Measurements from ENCODE around the gene PAX2. TPM values are rescaled to one million over a fixed set of nuclear protein-coding genes. Genes with fewer than 3 reads are reported as not detected.

Gene PAX2
- total and polyA plus RNA-seq, 2 of the 13 experiments (the other 11 are each of a cell fraction or from before 2014, with no cell fraction given): not detected

DNA sequence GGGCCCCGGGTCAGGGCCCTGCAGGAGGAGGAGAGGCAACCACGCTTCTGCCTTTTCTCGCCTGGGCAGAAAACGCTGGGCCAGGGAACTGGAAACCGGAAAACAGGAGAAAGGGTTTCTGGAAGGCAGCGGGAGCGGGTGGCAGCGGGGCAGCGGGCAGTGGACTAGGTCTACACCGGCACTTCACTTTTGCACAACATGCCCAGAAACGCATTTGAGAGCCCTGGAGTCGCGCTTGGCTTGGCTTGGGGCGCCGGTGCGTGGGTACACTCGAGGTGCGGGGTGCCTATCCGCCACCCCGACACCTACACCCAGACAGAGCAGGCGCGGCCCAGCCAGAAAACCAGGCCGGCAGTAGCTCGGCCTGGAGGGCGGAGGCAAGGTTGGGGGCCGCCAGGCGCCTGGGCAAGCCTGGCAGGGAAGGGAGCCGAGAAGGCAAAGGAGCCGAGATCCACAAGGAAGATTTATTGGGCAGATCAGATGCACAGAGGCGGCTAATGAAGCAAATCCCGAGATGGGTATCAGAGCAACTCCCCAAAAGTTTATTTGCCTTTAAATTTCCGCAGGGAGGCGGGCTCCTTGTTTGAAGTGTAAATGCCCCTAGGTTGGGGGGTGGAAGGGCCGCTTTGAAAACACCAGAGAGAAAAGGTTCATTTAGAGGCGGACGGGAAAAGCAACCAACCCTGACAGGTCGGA, 3.2 kb upstream of the PAX2 start:
- ATAC-seq: no peak
- H4K20me1 ChIP-seq (ENCODE audit: insufficient read depth, low read length): peaks cover 4% of the 10 kb centered on the region; the same call in 1 of the 2 replicates
- no peak overlapping the region for H2AFZ ChIP-seq (ENCODE audit: low read length)
- no peaks in the 10 kb centered on the region for H3K36me3 ChIP-seq (replicated peaks in 1 of 2; ENCODE audit: control insufficient read depth in 1 of 2, insufficient read depth in 2 of 2, low read length in 2 of 2)
- FAIRE-seq: no peak
- H3K4me2 ChIP-seq (ENCODE audit: low read depth, low read length): no peak overlapping the region
- no peak overlapping the region for H3K27ac ChIP-seq (ENCODE audit: extremely low read length, insufficient read depth, low read length)
- peaks cover 34 to 93% of the 10 kb centered on the region in 2 experiments for H3K27me3 ChIP-seq (ENCODE audit: control insufficient read depth in 1 of 2, insufficient read depth in 2 of 2, low read length in 2 of 2)
- CTCF ChIA-PET (ENCODE audit: low intra/inter-chr PET ratio, low total read pairs): interaction anchor here (1.6 kb wide), 1 partner anchor 179 kb away, joined by 3 read pairs; no protein-coding TSS in a partner anchor
- 31% methylated on average over 28 of the region's 37 CpGs for WGBS (ENCODE audit: low lambda C conversion rate)
- H3K4me3 ChIP-seq (replicated peaks in 1 of 3; ENCODE audit: insufficient read depth in 1 of 3, low read depth in 2 of 3, low read length in 3 of 3): no peak overlapping the region
- no peaks in the 10 kb centered on the region for H3K79me2 ChIP-seq (ENCODE audit: insufficient read depth, low read length)
- no peaks in the 10 kb centered on the region for H3K9me3 ChIP-seq (ENCODE audit: low read length)
- BruUV-seq (replicated peaks): no TSS peak
- peaks cover 21% of the 10 kb centered on the region for H3K4me1 ChIP-seq (ENCODE audit: insufficient read depth, low read length)
- no peak for DNase-seq (ENCODE audit: low spot score)
- intact Hi-C loops (cut with micrococcal nuclease; ENCODE audit: unreplicated experiment) (loop anchor here (1.0 to 5.0 kb wide), 3 partner anchors 11 to 180 kb away; no protein-coding TSS in a partner anchor), in situ Hi-C loops (cut with HindIII; ENCODE audit: extremely low pct_ligation_motif_present, low pct_unique_long_range_greater_than_20kb) (loop anchor here (5.0 kb wide), 2 partner anchors 70 to 180 kb away; no protein-coding TSS in a partner anchor)
- POLR2A ChIA-PET: no interaction called here
- no peak overlapping the region for H3K9ac ChIP-seq (ENCODE audit: insufficient read depth, low read depth, low read length)
- peak; percentile 81; the same call in 1 of the 2 replicates for TF ChIP-seq EZH2 (conservative IDR thresholded peaks at IDR 0.05; ENCODE audit: low read depth, low read length)
- no peak for TF ChIP-seq FOXK2 (IDR thresholded peaks at IDR 0.05)
- TF ChIP-seq, protein P1, sequence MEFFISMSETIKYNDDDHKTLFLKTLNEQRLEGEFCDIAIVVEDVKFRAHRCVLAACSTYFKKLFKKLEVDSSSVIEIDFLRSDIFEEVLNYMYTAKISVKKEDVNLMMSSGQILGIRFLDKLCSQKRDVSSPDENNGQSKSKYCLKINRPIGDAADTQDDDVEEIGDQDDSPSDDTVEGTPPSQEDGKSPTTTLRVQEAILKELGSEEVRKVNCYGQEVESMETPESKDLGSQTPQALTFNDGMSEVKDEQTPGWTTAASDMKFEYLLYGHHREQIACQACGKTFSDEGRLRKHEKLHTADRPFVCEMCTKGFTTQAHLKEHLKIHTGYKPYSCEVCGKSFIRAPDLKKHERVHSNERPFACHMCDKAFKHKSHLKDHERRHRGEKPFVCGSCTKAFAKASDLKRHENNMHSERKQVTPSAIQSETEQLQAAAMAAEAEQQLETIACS (CRISPR knock-in tag; IDR thresholded peaks at IDR 0.05): no peak

DNA sequence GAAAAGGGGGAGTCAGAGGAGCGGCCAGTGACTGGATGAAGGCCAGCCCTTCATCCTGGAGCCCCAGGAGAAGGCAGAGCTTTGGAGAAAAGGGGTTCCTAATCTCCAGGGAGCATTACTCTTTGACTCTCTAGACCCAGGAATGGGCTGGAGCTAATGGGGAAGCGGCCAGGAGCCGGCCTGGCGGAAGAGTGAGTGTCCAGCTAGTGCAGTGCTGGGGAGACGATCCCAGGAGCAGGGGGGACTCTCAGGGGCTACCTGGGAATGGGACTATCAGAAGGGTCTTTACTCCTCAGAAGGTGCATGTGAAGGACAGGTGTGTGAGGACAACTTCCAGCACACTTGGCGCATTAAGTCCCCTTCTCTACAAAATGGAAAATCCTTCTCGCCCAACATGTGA, 2.4 kb upstream of the PAX2 start:
- ATAC-seq: no peak
- no peak for DNase-seq (ENCODE audit: low spot score)
- ChIA-PET CTCF (ENCODE audit: low intra/inter-chr PET ratio, low total read pairs) (interaction anchor here (1.5 to 1.6 kb wide), 2 partner anchors 180 to 181 kb away, joined by 3 to 5 read pairs; no protein-coding TSS in a partner anchor), POLR2A (no interaction called here)
- H3K4me2 ChIP-seq (ENCODE audit: low read depth, low read length): no peak overlapping the region
- H3K27ac ChIP-seq (ENCODE audit: extremely low read length, insufficient read depth, low read length): no peak overlapping the region
- H3K4me1 ChIP-seq (ENCODE audit: insufficient read depth, low read length): peaks cover 21% of the 10 kb centered on the region
- H2AFZ ChIP-seq (ENCODE audit: low read length): no peak overlapping the region
- WGBS (ENCODE audit: low lambda C conversion rate): 28% methylated on average over 6 of the region's 7 CpGs
- H3K36me3 ChIP-seq (replicated peaks in 1 of 2; ENCODE audit: control insufficient read depth in 1 of 2, insufficient read depth in 2 of 2, low read length in 2 of 2): no peaks in the 10 kb centered on the region
- H4K20me1 ChIP-seq (ENCODE audit: insufficient read depth, low read length): peaks cover 4% of the 10 kb centered on the region; the same call in 1 of the 2 replicates
- H3K79me2 ChIP-seq (ENCODE audit: insufficient read depth, low read length): no peaks in the 10 kb centered on the region
- no peak overlapping the region for H3K9ac ChIP-seq (ENCODE audit: insufficient read depth, low read depth, low read length)
- no TSS peak for BruUV-seq (replicated peaks)
- FAIRE-seq: no peak
- no peaks in the 10 kb centered on the region for H3K9me3 ChIP-seq (ENCODE audit: low read length)
- in situ Hi-C loops (cut with HindIII; ENCODE audit: extremely low pct_ligation_motif_present, low pct_unique_long_range_greater_than_20kb) (loop anchor here (5.0 kb wide), 2 partner anchors 71 to 181 kb away; no protein-coding TSS in a partner anchor), intact Hi-C loops (cut with micrococcal nuclease; ENCODE audit: unreplicated experiment) (loop anchor here (1.0 to 5.0 kb wide), 4 partner anchors 12 to 181 kb away; no protein-coding TSS in a partner anchor)
- H3K27me3 ChIP-seq (ENCODE audit: control insufficient read depth in 1 of 2, insufficient read depth in 2 of 2, low read length in 2 of 2): peaks cover 32 to 93% of the 10 kb centered on the region in 2 experiments
- no peak overlapping the region for H3K4me3 ChIP-seq (replicated peaks in 1 of 3; ENCODE audit: insufficient read depth in 1 of 3, low read depth in 2 of 3, low read length in 3 of 3)
- TF ChIP-seq ZFP41 (CRISPR knock-in tag; IDR thresholded peaks at IDR 0.05; ENCODE audit: borderline replicate concordance) (no peak), PPARG (CRISPR knock-in tag; conservative IDR thresholded peaks at IDR 0.05) (no peak), SIN3B (IDR thresholded peaks at IDR 0.05; ENCODE audit: low read length) (no peak), DNMT1 (CRISPR knock-in tag; IDR thresholded peaks at IDR 0.05) (no peak), PTBP1 (IDR thresholded peaks at IDR 0.05; ENCODE audit: low read depth, low read length, poor library complexity, severe bottlenecking) (no peak), HOXA5 (CRISPR knock-in tag; IDR thresholded peaks at IDR 0.05) (no peak), ZNF501 (CRISPR knock-in tag; IDR thresholded peaks at IDR 0.05) (no peak), ZFAT (CRISPR knock-in tag; conservative IDR thresholded peaks at IDR 0.05) (no peak)
- TF ChIP-seq, protein P2, sequence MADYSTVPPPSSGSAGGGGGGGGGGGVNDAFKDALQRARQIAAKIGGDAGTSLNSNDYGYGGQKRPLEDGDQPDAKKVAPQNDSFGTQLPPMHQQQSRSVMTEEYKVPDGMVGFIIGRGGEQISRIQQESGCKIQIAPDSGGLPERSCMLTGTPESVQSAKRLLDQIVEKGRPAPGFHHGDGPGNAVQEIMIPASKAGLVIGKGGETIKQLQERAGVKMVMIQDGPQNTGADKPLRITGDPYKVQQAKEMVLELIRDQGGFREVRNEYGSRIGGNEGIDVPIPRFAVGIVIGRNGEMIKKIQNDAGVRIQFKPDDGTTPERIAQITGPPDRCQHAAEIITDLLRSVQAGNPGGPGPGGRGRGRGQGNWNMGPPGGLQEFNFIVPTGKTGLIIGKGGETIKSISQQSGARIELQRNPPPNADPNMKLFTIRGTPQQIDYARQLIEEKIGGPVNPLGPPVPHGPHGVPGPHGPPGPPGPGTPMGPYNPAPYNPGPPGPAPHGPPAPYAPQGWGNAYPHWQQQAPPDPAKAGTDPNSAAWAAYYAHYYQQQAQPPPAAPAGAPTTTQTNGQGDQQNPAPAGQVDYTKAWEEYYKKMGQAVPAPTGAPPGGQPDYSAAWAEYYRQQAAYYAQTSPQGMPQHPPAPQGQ (CRISPR knock-in tag; IDR thresholded peaks at IDR 0.05; ENCODE audit: borderline replicate concordance): no peak

Data from HepG2 (cell line).